ENCODE measurements around the gene SGSM2. TPM values are rescaled to one million over a fixed set of nuclear protein-coding genes. Genes with fewer than 3 reads are reported as not detected.

SGSM2 gene, protein sequence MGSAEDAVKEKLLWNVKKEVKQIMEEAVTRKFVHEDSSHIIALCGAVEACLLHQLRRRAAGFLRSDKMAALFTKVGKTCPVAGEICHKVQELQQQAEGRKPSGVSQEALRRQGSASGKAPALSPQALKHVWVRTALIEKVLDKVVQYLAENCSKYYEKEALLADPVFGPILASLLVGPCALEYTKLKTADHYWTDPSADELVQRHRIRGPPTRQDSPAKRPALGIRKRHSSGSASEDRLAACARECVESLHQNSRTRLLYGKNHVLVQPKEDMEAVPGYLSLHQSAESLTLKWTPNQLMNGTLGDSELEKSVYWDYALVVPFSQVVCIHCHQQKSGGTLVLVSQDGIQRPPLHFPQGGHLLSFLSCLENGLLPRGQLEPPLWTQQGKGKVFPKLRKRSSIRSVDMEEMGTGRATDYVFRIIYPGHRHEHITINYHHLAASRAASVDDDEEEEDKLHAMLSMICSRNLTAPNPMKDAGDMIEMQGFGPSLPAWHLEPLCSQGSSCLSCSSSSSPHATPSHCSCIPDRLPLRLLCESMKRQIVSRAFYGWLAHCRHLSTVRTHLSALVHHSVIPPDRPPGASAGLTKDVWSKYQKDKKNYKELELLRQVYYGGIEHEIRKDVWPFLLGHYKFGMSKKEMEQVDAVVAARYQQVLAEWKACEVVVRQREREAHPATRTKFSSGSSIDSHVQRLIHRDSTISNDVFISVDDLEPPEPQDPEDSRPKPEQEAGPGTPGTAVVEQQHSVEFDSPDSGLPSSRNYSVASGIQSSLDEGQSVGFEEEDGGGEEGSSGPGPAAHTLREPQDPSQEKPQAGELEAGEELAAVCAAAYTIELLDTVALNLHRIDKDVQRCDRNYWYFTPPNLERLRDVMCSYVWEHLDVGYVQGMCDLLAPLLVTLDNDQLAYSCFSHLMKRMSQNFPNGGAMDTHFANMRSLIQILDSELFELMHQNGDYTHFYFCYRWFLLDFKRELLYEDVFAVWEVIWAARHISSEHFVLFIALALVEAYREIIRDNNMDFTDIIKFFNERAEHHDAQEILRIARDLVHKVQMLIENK
- total RNA-seq, result 10 to 100 TPM; 21.4 to 28.0 TPM

DNA sequence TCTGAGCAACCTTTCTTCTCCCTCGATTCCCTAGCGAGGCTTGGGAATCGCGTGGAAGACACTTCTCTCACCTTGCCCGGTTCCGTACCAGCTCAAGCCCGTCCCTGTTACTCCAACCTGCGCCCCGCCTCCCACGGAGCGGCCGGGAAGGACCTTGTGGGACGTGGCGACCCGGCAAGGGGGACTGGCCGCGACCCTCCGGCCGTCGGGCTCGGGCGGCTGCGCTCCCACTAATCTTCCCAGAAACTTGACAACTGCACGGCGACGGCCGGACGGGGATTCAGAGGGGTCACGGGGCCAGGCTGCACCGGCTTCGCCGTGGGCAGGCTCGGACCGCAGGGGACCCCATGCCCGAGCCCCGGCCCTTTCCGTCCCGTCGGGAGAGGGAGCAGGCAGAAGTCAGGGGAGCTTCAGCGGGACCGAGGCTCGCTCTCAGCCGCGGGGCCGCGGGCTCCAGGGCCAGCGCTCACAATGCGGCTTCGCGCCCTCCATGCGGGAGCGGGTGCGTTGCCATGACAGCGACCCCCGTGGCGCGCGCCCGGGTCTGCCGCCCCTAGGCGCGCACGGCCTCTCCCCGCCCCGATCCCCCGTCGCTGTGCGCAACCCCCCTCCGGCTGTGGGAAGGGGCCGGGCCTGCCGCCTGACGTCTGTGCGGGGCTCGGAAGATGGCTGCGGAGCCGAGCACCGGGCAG, at the start of gene SGSM2:
SGSM2 (plus strand) TSS at position 650 of the 692 bp plus-strand sequence. CDS start 188 bp downstream, outside the sequence.
- Mint-ChIP-seq H3K9me3 (ENCODE audit: low read depth) (no peaks in the 10 kb centered on the region), H3K27ac (peak within 1 kb of the TSS; percentile 99), H3K36me3 (ENCODE audit: low read depth) (peaks cover 4% of the 10 kb centered on the region), H3K27me3 (no peaks in the 10 kb centered on the region), H3K4me1 (peaks cover 16% of the 10 kb centered on the region), H3K4me3 (peak within 1 kb of the TSS; percentile 68)
- intact Hi-C loops (cut with DNase I, micrococcal nuclease), result loop anchor here (1.0 to 5.0 kb wide), 15 partner anchors 16 to 1300 kb away; partner anchors contain the start of genes MNT (in 2 of the 2), SMG6 (in 2 of the 2), SRR (in 2 of the 2) and CLUH (in 1 of the 2)
- ChIA-PET CTCF (interaction anchor here (1.0 to 2.9 kb wide), 6 partner anchors 9 to 79 kb away, joined by 3 to 9 read pairs (median 4); no protein-coding TSS in a partner anchor), POLR2A (interaction anchor here (0.5 to 3.2 kb wide), 6 partner anchors 16 to 305 kb away, joined by 3 to 16 read pairs (median 3); partner anchors contain the start of genes SMG6 and SRR)
- peak; percentile 76 for DNase-seq
- peak; percentile 43 for ATAC-seq

DNA sequence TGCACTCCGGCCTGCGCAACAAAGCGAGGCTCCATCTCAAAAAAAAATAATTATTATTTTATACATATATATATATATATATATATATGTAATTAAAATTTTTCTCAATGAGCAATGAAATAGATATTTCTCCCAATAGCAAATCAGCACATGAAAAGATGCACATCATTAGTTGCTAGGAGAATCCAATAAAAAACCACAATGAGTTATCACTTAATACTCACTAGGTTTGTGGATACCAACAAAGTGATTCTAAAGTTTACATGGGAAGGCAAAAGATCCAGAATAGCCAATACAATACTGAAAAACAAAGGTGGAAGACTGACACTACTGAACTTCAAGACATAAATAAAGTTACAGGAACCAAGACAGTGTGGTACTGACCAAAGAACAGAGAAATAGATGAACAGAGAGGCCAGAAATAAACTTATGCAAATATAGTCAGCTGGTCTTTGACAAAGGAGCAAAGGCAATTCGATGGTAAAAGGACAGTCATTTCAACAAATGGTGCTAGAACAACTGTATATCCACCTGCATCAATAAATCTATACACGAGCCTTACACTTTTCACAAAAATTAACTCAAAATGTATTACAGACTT, 47.3 kb upstream of the SGSM2 start:
- DNase-seq (no peak), ATAC-seq (no peak)
- Mint-ChIP-seq H3K27me3 (no peaks in the 10 kb centered on the region), H3K4me1 (peaks cover 9% of the 10 kb centered on the region), H3K36me3 (ENCODE audit: low read depth) (peaks cover 47% of the 10 kb centered on the region), H3K4me3 (no peak overlapping the region), H3K27ac (no peak overlapping the region), H3K9me3 (ENCODE audit: low read depth) (no peaks in the 10 kb centered on the region)
- intact Hi-C loops (cut with DNase I, micrococcal nuclease), result no loop called here
- ChIA-PET POLR2A (no interaction called here), CTCF (no interaction called here)

DNA sequence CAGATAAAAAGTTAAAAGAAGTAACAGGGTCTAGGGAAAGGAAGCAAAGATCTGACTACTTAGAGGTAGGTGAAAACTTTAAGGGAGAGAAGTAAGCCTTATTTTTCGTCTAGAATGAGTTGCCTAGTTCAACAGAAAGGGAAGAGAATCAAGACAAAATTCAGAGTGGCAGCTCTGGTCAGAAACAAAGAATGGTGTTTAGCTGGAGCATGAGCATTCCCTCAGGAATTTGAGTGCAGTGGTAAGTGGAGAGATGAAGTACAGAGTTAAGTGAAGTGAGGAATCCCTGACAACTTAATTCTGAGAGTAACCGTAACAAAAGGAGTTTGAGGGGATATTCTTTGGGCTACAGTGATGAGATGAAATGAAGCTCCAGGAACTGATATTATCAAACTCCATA, 45.2 kb upstream of the SGSM2 start:
- POLR2A ChIA-PET, result interaction anchor here (0.6 to 0.9 kb wide), 2 partner anchors 15 to 38 kb away, joined by 3 to 6 read pairs; no protein-coding TSS in a partner anchor
- Mint-ChIP-seq H3K4me3 (no peak overlapping the region), H3K27ac (no peak overlapping the region), H3K36me3 (ENCODE audit: low read depth) (peaks cover 60% of the 10 kb centered on the region), H3K4me1 (peaks cover 26% of the 10 kb centered on the region), H3K9me3 (ENCODE audit: low read depth) (no peaks in the 10 kb centered on the region), H3K27me3 (no peaks in the 10 kb centered on the region)
- intact Hi-C loops (cut with DNase I, micrococcal nuclease), result no loop called here
- CTCF ChIA-PET, result interaction anchor here (0.6 to 1.2 kb wide), 3 partner anchors 11 to 62 kb away, joined by 3 to 4 read pairs (median 3); no protein-coding TSS in a partner anchor
- DNase-seq (no peak), ATAC-seq (no peak)

DNA sequence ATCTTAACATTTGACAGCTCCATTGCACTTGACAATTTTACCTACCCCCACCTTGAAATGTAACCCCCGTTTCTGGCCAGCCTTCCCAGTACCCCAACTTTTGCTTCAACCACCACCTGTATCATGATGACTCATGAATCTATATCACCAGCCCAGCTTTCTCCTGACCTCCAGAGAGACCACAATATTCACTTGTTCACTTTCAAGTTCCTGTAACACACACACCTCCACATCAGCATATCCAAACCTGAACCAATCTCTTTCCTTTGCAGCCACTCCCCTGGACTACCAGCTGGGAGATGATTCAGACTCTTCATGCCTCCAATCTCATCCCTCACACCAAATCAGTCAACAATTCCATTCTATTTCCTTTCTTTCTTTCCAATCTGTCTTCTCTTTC, 41.7 kb upstream of the SGSM2 start:
- H3K4me1 Mint-ChIP-seq, result peaks cover 47% of the 10 kb centered on the region
- peak overlapping the region; percentile 63 for H3K27ac Mint-ChIP-seq
- no peak overlapping the region for H3K4me3 Mint-ChIP-seq
- CTCF ChIA-PET, result interaction anchor here (0.9 to 2.5 kb wide), 5 partner anchors 16 to 87 kb away, joined by 3 to 6 read pairs (median 3); partner anchors contain the start of gene TSR1
- no peaks in the 10 kb centered on the region for H3K9me3 Mint-ChIP-seq (ENCODE audit: low read depth)
- no peaks in the 10 kb centered on the region for H3K27me3 Mint-ChIP-seq
- intact Hi-C loops (cut with DNase I, micrococcal nuclease), result loop anchor here in 1 of 2 experiments (2.0 kb wide), 1 partner anchor 15 kb away; no protein-coding TSS in a partner anchor
- DNase-seq, result peak; percentile 31
- POLR2A ChIA-PET, result interaction anchor here (0.8 kb wide), 1 partner anchor 72 kb away, joined by 3 read pairs; no protein-coding TSS in a partner anchor
- peaks cover 71% of the 10 kb centered on the region for H3K36me3 Mint-ChIP-seq (ENCODE audit: low read depth)
- ATAC-seq, result peak; percentile 87

DNA sequence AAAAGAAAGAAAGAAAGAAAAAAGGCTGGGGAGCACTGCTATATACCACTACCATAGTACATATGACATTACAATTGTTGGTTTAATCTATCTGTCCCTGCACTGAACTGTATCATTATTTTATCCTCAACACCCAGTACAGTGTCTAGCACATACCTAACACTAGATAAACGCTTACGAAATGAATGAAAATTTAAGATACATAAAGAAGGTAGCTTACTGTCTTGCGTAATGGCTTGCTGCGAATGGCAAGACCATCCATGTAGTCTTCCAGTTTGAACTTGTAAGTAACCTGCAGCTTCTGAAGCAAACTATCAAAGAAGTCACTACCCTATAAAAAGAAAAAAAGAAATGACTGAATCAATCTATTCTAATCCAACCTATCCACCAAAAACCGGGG, 40.3 kb upstream of the SGSM2 start:
- peaks cover 60% of the 10 kb centered on the region for H3K4me1 Mint-ChIP-seq
- no peaks in the 10 kb centered on the region for H3K27me3 Mint-ChIP-seq
- CTCF ChIA-PET, result interaction anchor here (0.7 to 2.5 kb wide), 3 partner anchors 36 to 242 kb away, joined by 3 to 6 read pairs (median 5); partner anchors contain the start of gene HIC1
- ATAC-seq (no peak), DNase-seq (no peak)
- H3K36me3 Mint-ChIP-seq (ENCODE audit: low read depth), result peaks cover 62% of the 10 kb centered on the region
- POLR2A ChIA-PET, result no interaction called here
- intact Hi-C loops (cut with DNase I, micrococcal nuclease), result no loop called here
- peak overlapping the region; percentile 9 for H3K27ac Mint-ChIP-seq
- H3K4me3 Mint-ChIP-seq, result no peak overlapping the region
- H3K9me3 Mint-ChIP-seq (ENCODE audit: low read depth), result no peaks in the 10 kb centered on the region

DNA sequence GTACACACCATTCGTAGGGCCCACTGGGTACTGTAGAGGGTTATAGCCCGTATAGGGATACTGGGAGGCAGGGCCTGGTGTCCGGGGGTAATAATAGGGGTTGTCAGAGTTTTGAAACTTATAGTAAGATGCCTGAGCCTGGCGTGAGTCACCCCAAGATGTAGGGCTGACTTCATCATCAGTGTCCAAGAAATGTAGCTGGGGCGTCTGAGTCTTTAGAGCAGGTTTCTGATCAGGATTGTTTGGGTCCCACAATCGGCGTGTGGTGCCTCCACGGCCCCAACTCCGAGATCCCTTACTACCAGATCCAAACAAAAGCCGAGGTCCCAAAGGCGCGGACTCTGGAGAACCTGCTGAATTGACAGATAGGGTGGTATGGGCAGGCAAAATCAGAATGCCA, 38.2 kb upstream of the SGSM2 start:
- H3K27ac Mint-ChIP-seq, result no peak overlapping the region
- ChIA-PET CTCF (interaction anchor here (0.7 kb wide), 1 partner anchor 104 kb away, joined by 3 read pairs; no protein-coding TSS in a partner anchor), POLR2A (interaction anchor here (0.6 kb wide), 1 partner anchor 10 kb away, joined by 3 read pairs; no protein-coding TSS in a partner anchor)
- intact Hi-C loops (cut with DNase I, micrococcal nuclease), result no loop called here
- H3K27me3 Mint-ChIP-seq, result no peaks in the 10 kb centered on the region
- H3K36me3 Mint-ChIP-seq (ENCODE audit: low read depth), result peaks cover 53% of the 10 kb centered on the region
- no peak for DNase-seq
- ATAC-seq, result no peak
- no peaks in the 10 kb centered on the region for H3K9me3 Mint-ChIP-seq (ENCODE audit: low read depth)
- peaks cover 58% of the 10 kb centered on the region for H3K4me1 Mint-ChIP-seq
- no peak overlapping the region for H3K4me3 Mint-ChIP-seq

DNA sequence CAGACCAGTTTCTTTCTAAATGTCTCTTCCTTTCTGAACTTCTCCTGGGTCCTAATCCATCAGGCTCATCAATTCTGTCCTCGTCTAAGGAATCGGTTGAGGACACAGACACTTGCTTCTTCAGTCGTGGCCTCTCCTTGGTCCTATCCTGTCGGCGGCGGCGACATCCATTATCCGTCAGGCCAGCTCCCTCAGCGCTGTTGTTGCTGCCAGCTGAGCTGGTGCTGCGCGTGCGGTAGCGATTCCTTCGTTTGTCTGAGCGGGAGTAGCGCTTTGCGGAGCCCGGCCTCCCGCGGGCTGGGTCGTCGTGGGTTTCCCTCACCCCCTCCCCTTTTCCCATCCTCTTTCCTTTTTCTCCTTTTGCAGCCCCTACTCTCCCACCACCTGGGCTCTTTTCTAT, 37.5 kb upstream of the SGSM2 start:
- Mint-ChIP-seq H3K36me3 (ENCODE audit: low read depth) (peaks cover 49% of the 10 kb centered on the region), H3K27ac (no peak overlapping the region), H3K27me3 (no peaks in the 10 kb centered on the region), H3K9me3 (ENCODE audit: low read depth) (no peaks in the 10 kb centered on the region), H3K4me1 (peaks cover 55% of the 10 kb centered on the region), H3K4me3 (no peak overlapping the region)
- POLR2A ChIA-PET, result interaction anchor here (0.5 kb wide), 1 partner anchor 218 kb away, joined by 3 read pairs; no protein-coding TSS in a partner anchor
- DNase-seq, result no peak
- intact Hi-C loops (cut with DNase I, micrococcal nuclease), result loop anchor here in 1 of 2 experiments (10.0 kb wide), 1 partner anchor 465 kb away; the partner anchor contains the start of gene RPA1
- ATAC-seq, result no peak
- CTCF ChIA-PET, result interaction anchor here (0.7 kb wide), 1 partner anchor 104 kb away, joined by 3 read pairs; no protein-coding TSS in a partner anchor

DNA sequence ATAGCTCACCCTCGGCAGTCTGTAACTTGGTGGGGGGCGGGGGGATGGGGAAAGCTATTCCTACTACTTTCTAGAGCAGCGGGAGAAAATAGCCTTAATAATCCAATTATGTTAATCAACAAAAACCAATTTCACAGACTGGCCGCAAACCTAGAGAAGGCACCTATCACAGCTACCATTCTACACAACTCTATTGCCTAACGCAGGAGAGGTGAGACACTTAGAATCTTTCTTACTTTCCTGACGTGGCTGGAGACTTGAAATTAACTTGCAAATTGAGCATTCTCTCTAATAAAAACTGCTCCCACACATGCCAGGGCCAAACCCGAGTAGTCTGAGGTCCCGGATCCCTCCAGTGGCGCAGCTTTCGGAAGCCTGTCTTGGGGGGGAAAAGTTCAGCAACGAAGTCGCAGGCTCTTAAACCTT, 34.5 kb upstream of the SGSM2 start:
- Mint-ChIP-seq H3K9me3 (ENCODE audit: low read depth) (no peaks in the 10 kb centered on the region), H3K4me3 (peak overlapping the region; percentile 81), H3K4me1 (peaks cover 48% of the 10 kb centered on the region), H3K27ac (peak overlapping the region; percentile 61), H3K27me3 (no peaks in the 10 kb centered on the region), H3K36me3 (ENCODE audit: low read depth) (peaks cover 37% of the 10 kb centered on the region)
- ChIA-PET POLR2A (interaction anchor here (0.5 to 1.4 kb wide), 6 partner anchors 14 to 99 kb away, joined by 3 to 5 read pairs (median 3); no protein-coding TSS in a partner anchor), CTCF (interaction anchor here (0.7 to 1.3 kb wide), 7 partner anchors 9 to 251 kb away, joined by 3 to 6 read pairs (median 4); no protein-coding TSS in a partner anchor)
- intact Hi-C loops (cut with DNase I, micrococcal nuclease), result loop anchor here (1.0 to 10.0 kb wide), 17 partner anchors 34 to 1840 kb away; partner anchors contain the start of genes TSR1 (in 2 of the 2), CLUH (in 1 of the 2), CYB5D2 (in 1 of the 2) and DPH1 (in 1 of the 2)
- no peak for DNase-seq
- peak; percentile 1 for ATAC-seq
